ENCODE measurements around the gene AGAP1. TPM values are rescaled to one million over a fixed set of nuclear protein-coding genes. Genes with fewer than 3 reads are reported as not detected.

AGAP1 gene
- total RNA-seq, 1 experiment from 2014 or later: 25.8 TPM

- H3K14ac ChIP-seq (ENCODE audit: insufficient read depth, low read length): no peak overlapping the region
- H2BK5ac ChIP-seq (ENCODE audit: insufficient read length, low read length): no peak overlapping the region
- Mint-ChIP-seq H3K27me3 (ENCODE audit: low read depth) (no peaks in the 10 kb centered on the region), H3K4me1 (peaks cover 17 to 20% of the 10 kb centered on the region in 2 experiments), H3K36me3 (ENCODE audit: insufficient read depth in 1 of 3, low read depth in 3 of 3) (no peaks in the 10 kb centered on the region; a peak in 1 of 7 replicates), H3K9me3 (no peaks in the 10 kb centered on the region), H3K4me3 (no peak overlapping the region), H3K27ac (no peak overlapping the region)
- no peak overlapping the region for H3K4me2 ChIP-seq (ENCODE audit: insufficient read depth, insufficient read length, low read length)
- H3K23me2 ChIP-seq (ENCODE audit: insufficient read length, low read depth, low read length, poor library complexity, severe bottlenecking): no peaks in the 10 kb centered on the region
- H2BK12ac ChIP-seq (ENCODE audit: insufficient read length, low read depth, low read length): no peak overlapping the region
- H2BK20ac ChIP-seq (ENCODE audit: low read depth, low read length, poor library complexity, severe bottlenecking): no peak overlapping the region
- no peak overlapping the region for H3K23ac ChIP-seq (ENCODE audit: insufficient read length, low read depth, low read length)
- no CpG with 5 or more reads among the region's 14 CpGs for WGBS (ENCODE audit: extremely low coverage, insufficient read length, low lambda C conversion rate)
- no peaks in the 10 kb centered on the region for H3K9me3 ChIP-seq (ENCODE audit: control insufficient read depth, low read depth, low read length)
- no peak overlapping the region for H2AFZ ChIP-seq (ENCODE audit: low read length)
- H4K5ac ChIP-seq (ENCODE audit: insufficient read length, low read depth, low read length): no peak overlapping the region
- H3K4ac ChIP-seq (ENCODE audit: low read depth, low read length): no peak overlapping the region
- no peak for DNase-seq
- H3K27ac ChIP-seq (ENCODE audit: insufficient read length, low read depth, low read length): no peak overlapping the region
- no peak overlapping the region for H3T11ph ChIP-seq (ENCODE audit: low read length)
- TF ChIP-seq CTCF (conservative IDR thresholded peaks at IDR 0.05): no peak
- H2BK15ac ChIP-seq (ENCODE audit: low read depth, low read length): no peak overlapping the region
- H4K20me1 ChIP-seq (ENCODE audit: control insufficient read depth, insufficient read depth, insufficient read length): no peaks in the 10 kb centered on the region
- H2AK5ac ChIP-seq (ENCODE audit: insufficient read length, low read length): no peak overlapping the region
- no peak overlapping the region for H3K18ac ChIP-seq (ENCODE audit: insufficient read length, low read depth, low read length)
- peaks cover 7% of the 10 kb centered on the region; the same call in 1 of the 2 replicates for H3K79me2 ChIP-seq (ENCODE audit: insufficient read depth, low read length)
- peaks cover 10% of the 10 kb centered on the region for H3K79me1 ChIP-seq (ENCODE audit: insufficient read depth, low read depth, low read length, poor library complexity, severe bottlenecking)
- no peak overlapping the region for H2BK120ac ChIP-seq (ENCODE audit: low read depth, low read length, poor library complexity, severe bottlenecking)
- no peaks in the 10 kb centered on the region for H3K27me3 ChIP-seq (ENCODE audit: insufficient read depth, low read length)
- H4K91ac ChIP-seq (ENCODE audit: insufficient read length, low read depth, low read length): no peak overlapping the region
- H4K8ac ChIP-seq (replicated peaks; ENCODE audit: insufficient read length, low read depth, low read length): no peak overlapping the region
- H3K56ac ChIP-seq (ENCODE audit: insufficient read length, low read depth, low read length): no peak overlapping the region
- H3K4me1 ChIP-seq (ENCODE audit: insufficient read depth, low read length): no peaks in the 10 kb centered on the region; the same call in 1 of the 2 replicates
- H3K9ac ChIP-seq (ENCODE audit: extremely low read depth, insufficient read length, low read length): no peak overlapping the region
These were observed 114.5 kb downstream of the AGAP1 start for GRCh38 chr2:235608200-235608887.

Measured in H9 (cell line).